Ishikawa (cell line): ENCODE data around the gene NME3.

Experiments
- CEBPB ChIP-seq: IDR thresholded peaks from 2 replicates; pipeline ENCODE4 v1.6.1; 2012
- CREB1 ChIP-seq: IDR thresholded peaks from 2 replicates; pipeline ENCODE4 v1.6.1; 2012; ENCODE audit warnings: low read depth
- EGR1 ChIP-seq: IDR thresholded peaks from 2 replicates; pipeline ENCODE4 v1.6.1; 2012
- EP300 ChIP-seq: IDR thresholded peaks from 2 replicates; pipeline ENCODE4 v1.6.1; 2012; ENCODE audit warnings: borderline replicate concordance
- FOXM1 ChIP-seq: IDR thresholded peaks from 2 replicates; pipeline ENCODE4 v1.6.1; 2012; ENCODE audit warnings: low read depth, borderline replicate concordance
- NFIC ChIP-seq: IDR thresholded peaks from 2 replicates; pipeline ENCODE4 v1.6.1; 2012
- RAD21 ChIP-seq: IDR thresholded peaks from 2 replicates; pipeline ENCODE4 v1.6.1; 2012; ENCODE audit warnings: low read depth
- REST ChIP-seq: IDR thresholded peaks from 2 replicates; pipeline ENCODE4 v1.6.1; 2012; ENCODE audit warnings: low read depth, mild to moderate bottlenecking
- TAF1 ChIP-seq: IDR thresholded peaks from 2 replicates; pipeline ENCODE4 v1.6.1; 2012; ENCODE audit warnings: low read depth, mild to moderate bottlenecking
- TCF12 ChIP-seq: IDR thresholded peaks from 2 replicates; pipeline ENCODE4 v1.6.1; 2012; ENCODE audit warnings: low read depth
- TEAD4 ChIP-seq: IDR thresholded peaks from 2 replicates; pipeline ENCODE4 v1.6.1; 2012
- USF1 ChIP-seq: IDR thresholded peaks from 2 replicates; pipeline ENCODE4 v1.6.1; 2012
- YY1 ChIP-seq: IDR thresholded peaks from 2 replicates; pipeline ENCODE4 v1.6.1; 2012; ENCODE audit warnings: low read depth
- ZBTB7A ChIP-seq: IDR thresholded peaks from 2 replicates; pipeline ENCODE4 v1.6.1; 2012; ENCODE audit warnings: low read depth
- TF ChIP-seq, protein P1 (sequence below): IDR thresholded peaks from 2 replicates; pipeline ENCODE4 v1.6.1; 2012

The NME3 gene

DNA sequence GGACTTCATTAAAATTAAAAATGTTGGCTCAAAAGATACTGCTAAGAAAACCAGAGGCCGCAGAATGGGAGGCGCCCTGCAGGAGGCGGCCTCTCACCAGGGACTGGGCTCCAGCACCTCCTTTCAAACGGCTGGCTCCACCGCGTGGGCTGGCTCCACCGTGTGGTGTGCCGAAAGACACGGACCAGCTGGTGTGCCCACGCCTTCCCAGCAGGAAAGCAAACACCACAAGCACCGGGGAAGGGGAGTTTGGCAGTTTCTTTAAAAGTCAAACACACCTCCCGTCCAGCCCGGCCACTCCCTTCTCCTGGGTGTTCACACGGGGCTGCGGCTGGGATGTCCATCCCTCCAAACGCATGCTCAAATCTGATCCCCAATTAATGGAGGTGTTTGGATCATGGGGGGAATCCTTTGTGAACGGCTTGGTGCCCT is 41.4 kb upstream of the NME3 start:
- TF ChIP-seq TCF12: 0 out of 2 replicates have a peak, but pooled peaks have one; percentile 47
- peak; percentile 45 for TF ChIP-seq NFIC
- TF ChIP-seq, protein P1, sequence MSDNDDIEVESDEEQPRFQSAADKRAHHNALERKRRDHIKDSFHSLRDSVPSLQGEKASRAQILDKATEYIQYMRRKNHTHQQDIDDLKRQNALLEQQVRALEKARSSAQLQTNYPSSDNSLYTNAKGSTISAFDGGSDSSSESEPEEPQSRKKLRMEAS: peak; percentile 93
- TF ChIP-seq REST: no peak
- TF ChIP-seq FOXM1: no peak
- TF ChIP-seq USF1: peak; percentile 41; the same call in 1 of the 2 replicates
- TF ChIP-seq EP300: no peak
- TF ChIP-seq EGR1: peak; percentile 98
- TF ChIP-seq YY1: peak; percentile 36; the same call in 1 of the 2 replicates
- TF ChIP-seq CREB1: no peak
- no peak for TF ChIP-seq TAF1
- TF ChIP-seq TEAD4: peak; percentile 39; the same call in 1 of the 2 replicates
- TF ChIP-seq RAD21: peak; percentile 78
- no peak for TF ChIP-seq CEBPB
- no peak for TF ChIP-seq ZBTB7A

DNA sequence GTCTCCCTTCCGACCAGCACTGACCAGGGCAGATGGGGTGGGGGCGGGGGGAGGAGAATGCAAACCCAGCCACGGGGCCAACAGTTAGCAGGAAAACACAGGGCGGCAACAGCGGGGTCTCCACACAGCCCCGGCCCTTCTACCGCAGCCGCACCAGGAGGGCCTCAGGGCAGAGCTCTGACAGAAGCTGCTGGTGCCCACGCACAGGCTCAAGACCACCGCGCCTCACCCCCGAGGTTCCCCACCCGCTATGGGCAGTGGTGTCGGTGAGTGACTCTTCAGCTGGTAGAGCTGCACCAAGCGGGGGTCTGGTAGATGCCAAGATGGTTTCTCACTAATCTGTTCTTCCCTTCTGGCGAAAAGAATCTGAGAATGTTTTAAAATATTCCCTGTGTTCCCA is 39.2 kb upstream of the NME3 start:
- no peak for TF ChIP-seq EGR1
- TF ChIP-seq RAD21: no peak
- TF ChIP-seq TEAD4: no peak
- no peak for TF ChIP-seq TCF12
- TF ChIP-seq NFIC: no peak
- TF ChIP-seq ZBTB7A: no peak
- no peak for TF ChIP-seq USF1
- no peak for TF ChIP-seq YY1
- no peak for TF ChIP-seq FOXM1

- TF ChIP-seq, protein P1: no peak
- TF ChIP-seq USF1 (no peak), REST (no peak), TAF1 (no peak), CEBPB (no peak), RAD21 (no peak), FOXM1 (no peak), NFIC (no peak), TEAD4 (no peak), EP300 (no peak), TCF12 (no peak), YY1 (no peak), ZBTB7A (no peak)
These were observed 38.8 kb upstream of the NME3 start for GRCh38 chr16:1810106-1810505.

GRCh38 chr16:1809281-1809801 is 38.0 kb upstream of the NME3 start:
- TF ChIP-seq TCF12: no peak
- TF ChIP-seq, protein P1: no peak
- TF ChIP-seq TAF1: no peak
- TF ChIP-seq CEBPB: no peak
- no peak for TF ChIP-seq YY1
- TF ChIP-seq CREB1: no peak

- TF ChIP-seq FOXM1 (no peak), TCF12 (no peak), ZBTB7A (no peak), USF1 (no peak), TEAD4 (no peak), REST (no peak), TAF1 (no peak), EGR1 (no peak), EP300 (no peak), YY1 (no peak), CREB1 (no peak), RAD21 (no peak), CEBPB (no peak), NFIC (no peak)
- TF ChIP-seq, protein P1: no peak
These were observed 37.3 kb upstream of the NME3 start for GRCh38 chr16:1808691-1809090.
